ENCODE results near the gene ABCC8. TPM values are rescaled to one million over a fixed set of nuclear protein-coding genes. Genes with fewer than 3 reads are reported as not detected.

Gene ABCC8
- total RNA-seq, 2 donors from 2014 or later = not detected

GRCh38 chr11:17399236-17399635, 77.4 kb downstream of the ABCC8 start:
- DNase-seq = no peak
- H3K36me3 Mint-ChIP-seq (ENCODE audit: low read depth) = no peaks in the 10 kb centered on the region
- no peak overlapping the region for H3K27ac Mint-ChIP-seq
- ATAC-seq = no peak
- H3K4me1 Mint-ChIP-seq = peaks cover 5% of the 10 kb centered on the region
- no peak overlapping the region for H3K4me3 Mint-ChIP-seq
- H3K27me3 Mint-ChIP-seq = peaks cover 19% of the 10 kb centered on the region
- no peaks in the 10 kb centered on the region for H3K9me3 ChIP-seq (ENCODE audit: control insufficient read depth, low read length, poor library complexity, severe bottlenecking)

DNA sequence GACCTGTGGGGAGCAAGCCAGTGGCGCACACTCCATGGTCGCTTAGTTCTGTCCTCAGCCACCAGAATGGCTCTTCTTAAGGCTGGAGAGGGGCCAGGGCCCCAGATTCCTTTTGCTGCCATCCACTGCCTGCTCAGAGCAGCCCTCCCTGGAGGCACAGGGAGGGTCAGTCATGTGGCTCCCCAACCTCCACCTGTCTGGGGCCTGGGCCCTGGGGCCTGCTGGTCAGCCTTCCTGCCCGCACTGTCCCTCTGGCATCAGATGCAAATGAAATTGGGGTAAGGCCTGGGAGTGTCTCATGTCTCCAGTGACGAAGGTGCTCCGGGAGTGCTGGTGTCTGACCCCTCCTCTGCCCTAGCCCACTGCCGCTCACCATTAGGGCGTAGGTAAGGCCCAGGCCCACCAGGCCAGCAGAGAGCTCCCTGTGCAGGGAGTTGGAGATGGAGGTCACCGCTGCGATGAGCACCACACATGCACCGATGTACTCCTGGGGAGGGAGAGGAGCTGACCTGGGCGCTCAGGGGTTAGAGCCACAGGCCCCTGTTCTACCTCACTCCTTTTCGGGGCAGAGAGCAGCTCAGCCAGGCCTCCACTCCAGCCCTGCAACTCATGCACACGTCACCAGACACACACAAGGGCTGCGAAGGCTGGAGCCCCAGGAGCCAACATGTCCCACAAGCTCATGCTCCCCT, 79.2 kb downstream of the ABCC8 start:
- ATAC-seq (no peak), DNase-seq (no peak)
- Mint-ChIP-seq H3K4me3 (no peak overlapping the region), H3K36me3 (ENCODE audit: low read depth) (no peaks in the 10 kb centered on the region), H3K27ac (no peak overlapping the region), H3K27me3 (peaks cover 19% of the 10 kb centered on the region), H3K4me1 (peaks cover 5% of the 10 kb centered on the region)
- no peaks in the 10 kb centered on the region for H3K9me3 ChIP-seq (ENCODE audit: control insufficient read depth, low read length, poor library complexity, severe bottlenecking)

DNA sequence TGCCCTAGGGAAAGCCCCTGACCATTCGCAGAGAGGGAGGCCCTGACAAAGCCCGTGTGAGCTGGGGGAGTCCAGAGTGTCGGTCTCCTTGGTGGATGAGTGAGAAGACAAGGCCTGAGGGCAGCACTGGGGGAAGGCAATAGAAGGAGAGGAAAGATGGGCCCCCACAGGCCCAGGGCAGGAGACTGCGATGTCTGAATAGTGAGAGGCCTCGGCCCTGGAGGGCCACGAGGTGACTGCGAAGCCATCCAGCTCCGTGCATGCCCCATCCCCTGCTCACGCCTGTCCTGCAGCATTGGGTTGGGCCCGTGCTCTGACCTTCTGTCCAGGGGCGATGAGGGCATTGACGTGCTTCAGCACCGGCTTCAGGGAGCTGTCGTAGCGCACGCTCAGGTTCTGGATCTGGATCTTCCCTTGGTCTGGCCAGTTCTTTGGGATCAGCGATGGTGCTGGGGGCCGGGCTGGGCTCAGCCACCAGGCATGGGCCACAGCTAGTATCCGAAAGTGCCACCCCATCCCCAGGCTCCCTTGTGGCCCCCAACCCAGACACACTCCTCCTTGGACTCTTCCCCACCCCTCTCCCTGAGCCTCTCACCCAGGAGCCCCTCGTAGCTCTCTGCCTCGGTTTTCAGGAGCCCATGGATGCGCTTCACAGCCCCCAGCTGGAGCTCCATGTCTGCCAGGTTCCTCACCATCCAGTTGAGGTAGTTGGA, 79.9 kb downstream of the ABCC8 start:
- Mint-ChIP-seq H3K4me3 (no peak overlapping the region), H3K36me3 (ENCODE audit: low read depth) (no peaks in the 10 kb centered on the region), H3K27me3 (peaks cover 19% of the 10 kb centered on the region), H3K27ac (no peak overlapping the region), H3K4me1 (peaks cover 5% of the 10 kb centered on the region)
- no peak for DNase-seq
- ATAC-seq = no peak
- H3K9me3 ChIP-seq (ENCODE audit: control insufficient read depth, low read length, poor library complexity, severe bottlenecking) = no peaks in the 10 kb centered on the region

GRCh38 chr11:17395978-17396377, 80.7 kb downstream of the ABCC8 start:
- Mint-ChIP-seq H3K27me3 (peaks cover 26% of the 10 kb centered on the region), H3K4me1 (peaks cover 5% of the 10 kb centered on the region), H3K36me3 (ENCODE audit: low read depth) (no peaks in the 10 kb centered on the region), H3K27ac (peak overlapping the region; percentile 51), H3K4me3 (no peak overlapping the region)
- H3K9me3 ChIP-seq (ENCODE audit: control insufficient read depth, low read length, poor library complexity, severe bottlenecking) = no peaks in the 10 kb centered on the region
- DNase-seq = no peak
- ATAC-seq = no peak

GRCh38 chr11:17395554-17395961, 81.1 kb downstream of the ABCC8 start:
- Mint-ChIP-seq H3K4me1 (peaks cover 5% of the 10 kb centered on the region), H3K27ac (no peak overlapping the region)

DNA sequence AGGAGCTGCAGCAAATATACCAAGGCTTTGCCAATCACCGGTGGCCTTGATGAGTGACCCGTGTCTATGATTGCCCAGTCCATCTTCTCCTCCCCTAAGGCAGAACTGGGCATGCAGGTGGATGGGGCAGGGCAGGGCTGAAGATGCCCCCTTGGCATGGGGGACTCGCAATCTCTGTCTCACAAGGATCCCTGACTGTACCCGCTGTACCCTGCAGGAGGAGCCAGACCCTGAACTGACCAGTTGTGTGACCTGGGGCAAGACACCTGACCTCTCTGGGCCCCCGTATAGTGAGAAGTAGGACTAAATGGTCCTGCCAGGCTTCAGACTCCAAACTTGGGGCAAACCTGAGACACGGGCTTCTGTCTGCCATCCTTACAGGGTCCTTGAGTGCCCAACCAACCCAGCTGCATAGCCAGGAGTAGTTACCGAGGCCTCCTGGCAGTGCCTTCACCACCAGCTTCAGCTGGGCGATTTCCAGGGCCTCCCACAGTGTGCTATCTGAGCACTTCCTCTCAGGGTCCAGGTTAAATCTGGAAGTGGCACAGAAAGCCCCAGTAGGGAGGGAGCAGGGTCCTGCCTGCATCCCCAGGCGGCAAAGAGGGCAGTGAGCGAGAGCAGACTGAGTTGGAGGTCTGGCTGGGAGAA, 81.8 kb downstream of the ABCC8 start:
- H3K36me3 Mint-ChIP-seq (ENCODE audit: low read depth) = no peaks in the 10 kb centered on the region

More at GRCh38 chr11:17395554-17395961, 81.1 kb downstream of the ABCC8 start:
- no peak for DNase-seq
- no peak for ATAC-seq
- Mint-ChIP-seq H3K36me3 (ENCODE audit: low read depth) (no peaks in the 10 kb centered on the region), H3K27me3 (peaks cover 26% of the 10 kb centered on the region), H3K4me3 (no peak overlapping the region)
- no peaks in the 10 kb centered on the region for H3K9me3 ChIP-seq (ENCODE audit: control insufficient read depth, low read length, poor library complexity, severe bottlenecking)

DNA sequence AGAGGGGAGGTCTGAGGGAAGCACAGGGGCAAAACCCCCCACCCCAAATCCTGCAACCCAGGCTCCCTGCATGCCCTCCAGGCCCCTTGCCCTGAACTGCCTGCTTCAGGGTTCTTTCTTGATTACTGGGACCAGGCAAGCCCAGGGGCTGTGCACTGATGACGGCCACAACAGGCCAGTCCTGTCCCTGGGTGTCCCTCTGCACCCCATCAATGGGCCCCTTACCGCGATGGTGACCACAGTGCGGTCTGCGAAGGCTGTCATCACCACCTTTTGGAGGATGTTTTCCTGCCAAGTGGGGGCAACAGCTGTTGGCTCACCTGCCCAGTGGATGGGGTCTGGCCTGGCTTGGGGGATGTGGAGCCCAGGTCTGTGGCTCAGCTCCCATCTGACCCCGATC, 83.2 kb downstream of the ABCC8 start:
- no peak overlapping the region for H3K27ac Mint-ChIP-seq
- DNase-seq (no peak), ATAC-seq (no peak)
- H3K9me3 ChIP-seq (ENCODE audit: control insufficient read depth, low read length, poor library complexity, severe bottlenecking) = no peaks in the 10 kb centered on the region
- peaks cover 20% of the 10 kb centered on the region for H3K27me3 Mint-ChIP-seq
- no peaks in the 10 kb centered on the region for H3K36me3 Mint-ChIP-seq (ENCODE audit: low read depth)
- H3K4me1 Mint-ChIP-seq = peaks cover 11% of the 10 kb centered on the region
- H3K4me3 Mint-ChIP-seq = no peak overlapping the region

More for the DNA sequence above, 81.8 kb downstream of the ABCC8 start:
- ATAC-seq (no peak), DNase-seq (no peak)
- no peaks in the 10 kb centered on the region for H3K9me3 ChIP-seq (ENCODE audit: control insufficient read depth, low read length, poor library complexity, severe bottlenecking)
- Mint-ChIP-seq H3K27me3 (peaks cover 22% of the 10 kb centered on the region), H3K4me1 (peaks cover 7% of the 10 kb centered on the region), H3K4me3 (no peak overlapping the region), H3K27ac (no peak overlapping the region)

DNA sequence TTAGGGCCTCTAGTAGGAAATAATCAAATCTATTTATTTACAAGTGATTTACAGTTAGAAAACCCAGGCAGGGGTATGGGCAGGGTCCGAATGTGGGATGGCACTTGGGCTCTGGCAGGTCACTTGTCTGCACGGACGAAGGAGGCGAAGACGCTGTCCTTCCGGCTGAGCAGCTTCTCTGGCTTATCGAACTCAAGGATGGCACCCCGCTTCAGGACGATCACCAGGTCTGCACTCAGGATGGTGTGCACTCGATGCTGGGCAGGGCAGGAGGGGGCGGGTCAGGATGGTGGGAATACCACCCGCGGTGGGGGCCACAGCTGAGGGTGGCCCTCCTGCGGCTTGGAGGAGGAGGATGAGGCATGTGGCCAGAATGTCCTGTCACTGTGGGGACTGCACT, 83.8 kb downstream of the ABCC8 start:
- peaks cover 11% of the 10 kb centered on the region for H3K4me1 Mint-ChIP-seq
- H3K4me3 Mint-ChIP-seq = no peak overlapping the region

DNA sequence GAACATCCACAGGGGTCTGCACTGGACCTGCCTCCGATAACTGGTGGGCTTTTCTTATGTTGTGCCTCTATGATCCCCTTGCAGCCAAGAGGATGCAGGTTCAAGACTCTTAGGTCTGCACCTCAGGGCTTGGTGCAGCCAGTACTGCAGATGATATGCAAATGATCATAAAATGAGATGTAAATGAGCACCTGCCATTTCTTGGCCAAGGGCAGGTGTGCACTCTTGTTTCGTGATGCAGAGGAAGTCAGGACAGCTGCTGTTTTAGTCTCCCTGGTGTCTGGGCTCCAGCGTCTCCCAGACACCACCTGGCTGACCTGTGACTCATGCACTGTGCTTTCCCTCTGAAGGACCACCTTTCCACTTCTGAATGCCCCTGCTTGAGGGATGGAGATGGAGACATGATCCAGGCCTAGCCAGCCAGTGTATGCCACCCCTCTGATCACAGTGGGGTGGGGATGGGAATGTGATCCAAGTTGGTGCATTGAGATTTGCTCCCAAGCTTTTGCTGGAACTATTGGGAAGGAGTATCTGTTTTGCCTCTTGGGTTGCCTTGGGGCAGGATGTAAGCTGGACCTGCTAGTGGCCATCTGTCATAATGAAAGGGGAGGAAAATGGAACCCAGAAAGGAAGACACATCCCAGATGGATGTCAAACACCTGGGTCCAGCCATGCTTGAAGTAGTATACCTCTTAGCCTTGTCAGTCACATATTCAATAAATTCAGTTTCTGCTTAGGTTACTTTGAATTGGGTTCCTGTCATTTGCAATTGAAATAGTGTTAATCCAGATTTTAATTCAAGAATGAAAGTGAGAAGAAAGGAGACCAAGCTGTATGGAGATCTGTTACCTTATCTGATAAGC, 84.9 kb downstream of the ABCC8 start:
- peak overlapping the region; percentile 55 for H3K4me3 Mint-ChIP-seq
- peaks cover 14% of the 10 kb centered on the region for H3K27me3 Mint-ChIP-seq
- no peaks in the 10 kb centered on the region for H3K9me3 ChIP-seq (ENCODE audit: control insufficient read depth, low read length, poor library complexity, severe bottlenecking)
- no peaks in the 10 kb centered on the region for H3K36me3 Mint-ChIP-seq (ENCODE audit: low read depth)
- ATAC-seq = no peak
- no peak for DNase-seq
- H3K4me1 Mint-ChIP-seq = peaks cover 14% of the 10 kb centered on the region
- no peak overlapping the region for H3K27ac Mint-ChIP-seq

More for the DNA sequence above, 83.8 kb downstream of the ABCC8 start:
- Mint-ChIP-seq H3K36me3 (ENCODE audit: low read depth) (no peaks in the 10 kb centered on the region), H3K27ac (no peak overlapping the region), H3K27me3 (peaks cover 14% of the 10 kb centered on the region)
- no peak for ATAC-seq
- H3K9me3 ChIP-seq (ENCODE audit: control insufficient read depth, low read length, poor library complexity, severe bottlenecking) = no peaks in the 10 kb centered on the region
- DNase-seq = no peak

DNA sequence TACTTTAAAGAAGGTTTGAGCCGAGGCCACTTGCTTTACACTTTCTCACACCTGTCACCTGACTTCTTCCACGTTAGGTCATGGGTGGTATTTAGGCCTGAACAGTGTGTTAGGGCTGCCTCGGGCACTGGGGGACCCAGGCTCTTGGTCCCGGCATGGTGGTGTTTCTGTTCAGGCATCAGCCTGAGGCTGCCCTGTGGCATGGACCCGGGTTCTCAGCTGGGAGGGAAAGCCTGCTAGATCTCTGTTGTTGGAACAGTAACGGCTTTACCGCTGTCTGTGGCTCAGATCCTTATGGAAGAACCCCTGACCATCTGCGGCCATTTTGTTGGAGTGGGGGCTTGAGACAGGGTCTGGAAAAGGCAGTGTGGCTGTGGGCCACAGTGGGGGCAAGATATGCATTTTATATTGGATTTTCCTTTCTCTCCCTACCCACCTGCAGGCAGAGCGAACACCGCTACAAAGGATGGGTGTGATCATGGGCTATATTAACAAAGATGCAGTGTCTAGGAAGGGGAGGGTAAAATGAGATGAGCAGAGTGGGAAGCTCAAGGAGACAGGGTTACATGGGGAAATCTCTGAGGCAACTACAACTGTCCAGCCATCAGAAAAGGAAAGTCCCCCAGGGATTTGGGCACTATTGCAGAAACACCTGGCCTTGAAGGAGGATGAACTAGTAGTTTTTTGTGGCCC, 86.5 kb downstream of the ABCC8 start:
- H3K27me3 Mint-ChIP-seq = peaks cover 6% of the 10 kb centered on the region
- no peak for DNase-seq
- no peaks in the 10 kb centered on the region for H3K9me3 ChIP-seq (ENCODE audit: control insufficient read depth, low read length, poor library complexity, severe bottlenecking)
- peak overlapping the region; percentile 91 for H3K4me3 Mint-ChIP-seq
- ATAC-seq = no peak
- peak overlapping the region; percentile 8 for H3K27ac Mint-ChIP-seq
- peaks cover 11% of the 10 kb centered on the region for H3K4me1 Mint-ChIP-seq
- H3K36me3 Mint-ChIP-seq (ENCODE audit: low read depth) = no peaks in the 10 kb centered on the region

GRCh38 chr11:17389211-17389956, 87.3 kb downstream of the ABCC8 start:
- H3K9me3 ChIP-seq (ENCODE audit: control insufficient read depth, low read length, poor library complexity, severe bottlenecking) = no peaks in the 10 kb centered on the region
- no peaks in the 10 kb centered on the region for H3K36me3 Mint-ChIP-seq (ENCODE audit: low read depth)
- peak; percentile 91 for ATAC-seq
- DNase-seq = peak; percentile 75 to 85 (median 76)
- H3K27me3 Mint-ChIP-seq = peaks cover 6% of the 10 kb centered on the region
- peaks cover 11% of the 10 kb centered on the region for H3K4me1 Mint-ChIP-seq
- peak overlapping the region; percentile 91 for H3K4me3 Mint-ChIP-seq
- peak overlapping the region; percentile 8 for H3K27ac Mint-ChIP-seq

Data from T-helper 17 cell (primary cell).